Mammary epithelial cell (primary cell): ENCODE data around the gene NAPEPLD.
"Not testable (repeated sequence)": the region's sequence is repeated elsewhere in the genome, so short reads cannot be mapped to it uniquely, and the experiment has no call there.

Source experiments
- EZH2 ChIP-seq: IDR thresholded peaks from 2 replicates; pipeline ENCODE4 v1.6.1; 2012; ENCODE audit warnings: low read length, inconsistent platforms, borderline replicate concordance
- TF ChIP-seq, protein P1 (sequence below), 2 donors: IDR thresholded peaks in 1 of 2; conservative IDR thresholded peaks in 1 of 2; 2 replicates each; pipeline ENCODE4 v1.5.1; 2011 to 2012; ENCODE audit warnings: inconsistent platforms in 2 of 2, low read length in 2 of 2, mild to moderate bottlenecking in 2 of 2, control low read depth in 1 of 2, low read depth in 1 of 2; ENCODE audit not compliant: insufficient read depth in 1 of 2; ENCODE audit errors: extremely low read depth in 1 of 2

DNA sequence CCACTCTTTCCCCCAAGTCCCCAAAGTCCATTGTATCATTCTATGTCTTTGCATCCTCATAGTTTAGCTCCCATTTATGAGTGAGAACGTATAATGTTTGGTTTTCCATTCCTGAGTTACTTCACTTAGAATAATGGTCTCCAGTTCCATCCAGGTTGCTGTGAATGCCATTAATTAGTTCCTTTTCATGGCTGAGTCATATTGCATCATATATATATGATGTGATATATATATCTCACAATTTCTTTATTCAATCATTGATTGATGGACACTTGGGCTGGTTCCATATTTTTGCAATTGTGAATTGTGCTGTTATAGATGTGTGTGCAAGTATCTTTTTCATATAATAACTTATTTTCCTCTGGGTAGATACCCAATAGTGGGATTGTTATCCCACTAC is 92.9 kb downstream of the NAPEPLD start:
- TF ChIP-seq, protein P1, sequence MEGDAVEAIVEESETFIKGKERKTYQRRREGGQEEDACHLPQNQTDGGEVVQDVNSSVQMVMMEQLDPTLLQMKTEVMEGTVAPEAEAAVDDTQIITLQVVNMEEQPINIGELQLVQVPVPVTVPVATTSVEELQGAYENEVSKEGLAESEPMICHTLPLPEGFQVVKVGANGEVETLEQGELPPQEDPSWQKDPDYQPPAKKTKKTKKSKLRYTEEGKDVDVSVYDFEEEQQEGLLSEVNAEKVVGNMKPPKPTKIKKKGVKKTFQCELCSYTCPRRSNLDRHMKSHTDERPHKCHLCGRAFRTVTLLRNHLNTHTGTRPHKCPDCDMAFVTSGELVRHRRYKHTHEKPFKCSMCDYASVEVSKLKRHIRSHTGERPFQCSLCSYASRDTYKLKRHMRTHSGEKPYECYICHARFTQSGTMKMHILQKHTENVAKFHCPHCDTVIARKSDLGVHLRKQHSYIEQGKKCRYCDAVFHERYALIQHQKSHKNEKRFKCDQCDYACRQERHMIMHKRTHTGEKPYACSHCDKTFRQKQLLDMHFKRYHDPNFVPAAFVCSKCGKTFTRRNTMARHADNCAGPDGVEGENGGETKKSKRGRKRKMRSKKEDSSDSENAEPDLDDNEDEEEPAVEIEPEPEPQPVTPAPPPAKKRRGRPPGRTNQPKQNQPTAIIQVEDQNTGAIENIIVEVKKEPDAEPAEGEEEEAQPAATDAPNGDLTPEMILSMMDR (conservative IDR thresholded peaks at IDR 0.05 in 1 of 2, IDR thresholded peaks at IDR 0.05 in 1 of 2; ENCODE audit: extremely low read depth in 1 of 2, insufficient read depth in 1 of 2, low read depth in 1 of 2, low read length in 2 of 2), result not testable (repeated sequence)
- TF ChIP-seq EZH2, result not testable (repeated sequence)
